ENCODE results near the gene STAC.

STAC gene

DNA sequence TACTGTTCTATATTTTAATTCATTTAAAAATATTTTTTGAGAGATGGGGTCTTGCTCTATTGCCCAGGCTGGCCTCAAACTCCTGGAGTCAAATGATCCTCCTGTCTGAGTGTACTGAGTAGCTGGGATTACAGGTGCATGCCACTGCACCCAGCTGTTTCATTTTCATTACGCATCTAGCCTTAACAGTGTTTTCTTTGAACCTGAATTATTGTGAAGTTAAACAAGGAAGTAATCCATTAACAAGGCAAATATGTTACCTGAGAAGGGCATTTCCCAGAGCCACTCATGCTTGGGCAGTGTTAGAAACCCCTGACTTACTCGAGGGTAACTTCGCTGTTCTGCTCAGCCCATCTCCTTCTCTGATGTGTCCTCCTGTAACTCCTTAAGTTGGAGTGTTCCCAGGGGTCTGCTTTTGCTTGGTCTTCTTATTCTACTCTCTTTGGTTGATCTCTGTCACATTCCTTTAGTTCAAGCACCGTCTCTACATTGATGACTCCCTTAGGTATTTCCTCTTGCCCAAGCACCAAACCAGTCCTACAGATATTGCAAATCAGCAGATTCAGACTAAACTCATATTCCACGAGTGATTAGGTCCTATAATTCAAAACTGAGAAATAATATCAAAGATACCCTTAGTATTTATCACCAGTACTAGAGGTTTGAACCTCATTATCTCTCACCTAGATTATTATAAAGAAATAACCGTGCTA lies 107.9 kb downstream of the STAC start:
- H3K9me3 Mint-ChIP-seq = no peaks in the 10 kb centered on the region

DNA sequence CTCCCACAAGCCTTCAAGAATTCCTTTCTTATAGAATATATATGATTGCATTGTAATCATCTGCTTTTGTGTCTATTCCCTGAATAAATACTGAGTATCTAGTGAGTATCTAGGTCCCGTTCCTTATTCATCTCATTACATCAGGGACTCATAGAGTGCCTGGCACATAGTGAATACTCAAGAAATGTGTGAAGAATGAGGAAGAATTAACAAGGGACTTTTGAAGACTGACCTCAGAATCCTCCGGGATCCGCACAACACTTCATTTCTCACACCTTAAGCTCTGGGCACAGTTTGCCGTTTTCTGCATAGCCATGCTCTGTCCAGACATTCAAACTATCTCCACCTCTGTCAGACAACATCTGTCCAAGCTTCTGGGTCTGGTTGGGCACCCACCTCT lies 108.8 kb downstream of the STAC start:
- Mint-ChIP-seq H3K27ac (peak overlapping the region in 1 of 3 experiments; percentile 13), H3K9me3 (no peaks in the 10 kb centered on the region), H3K4me3 (no peak overlapping the region), H3K36me3 (ENCODE audit: low read depth) (no peaks in the 10 kb centered on the region), H3K4me1 (no peaks in the 10 kb centered on the region), H3K27me3 (ENCODE audit: low read depth) (no peaks in the 10 kb centered on the region)
- TF ChIP-seq, protein P1, sequence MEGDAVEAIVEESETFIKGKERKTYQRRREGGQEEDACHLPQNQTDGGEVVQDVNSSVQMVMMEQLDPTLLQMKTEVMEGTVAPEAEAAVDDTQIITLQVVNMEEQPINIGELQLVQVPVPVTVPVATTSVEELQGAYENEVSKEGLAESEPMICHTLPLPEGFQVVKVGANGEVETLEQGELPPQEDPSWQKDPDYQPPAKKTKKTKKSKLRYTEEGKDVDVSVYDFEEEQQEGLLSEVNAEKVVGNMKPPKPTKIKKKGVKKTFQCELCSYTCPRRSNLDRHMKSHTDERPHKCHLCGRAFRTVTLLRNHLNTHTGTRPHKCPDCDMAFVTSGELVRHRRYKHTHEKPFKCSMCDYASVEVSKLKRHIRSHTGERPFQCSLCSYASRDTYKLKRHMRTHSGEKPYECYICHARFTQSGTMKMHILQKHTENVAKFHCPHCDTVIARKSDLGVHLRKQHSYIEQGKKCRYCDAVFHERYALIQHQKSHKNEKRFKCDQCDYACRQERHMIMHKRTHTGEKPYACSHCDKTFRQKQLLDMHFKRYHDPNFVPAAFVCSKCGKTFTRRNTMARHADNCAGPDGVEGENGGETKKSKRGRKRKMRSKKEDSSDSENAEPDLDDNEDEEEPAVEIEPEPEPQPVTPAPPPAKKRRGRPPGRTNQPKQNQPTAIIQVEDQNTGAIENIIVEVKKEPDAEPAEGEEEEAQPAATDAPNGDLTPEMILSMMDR (IDR thresholded peaks at IDR 0.05; ENCODE audit: unreplicated experiment in 3 of 3) = no peak

More for the DNA sequence above, 107.9 kb downstream of the STAC start:
- Mint-ChIP-seq H3K36me3 (ENCODE audit: low read depth) (no peaks in the 10 kb centered on the region), H3K4me1 (no peaks in the 10 kb centered on the region), H3K27ac (peak overlapping the region in 1 of 3 experiments; percentile 2), H3K4me3 (no peak overlapping the region), H3K27me3 (ENCODE audit: low read depth) (peaks cover 4% of the 10 kb centered on the region)
- TF ChIP-seq, protein P1 (IDR thresholded peaks at IDR 0.05; ENCODE audit: unreplicated experiment in 3 of 3) = no peak

DNA sequence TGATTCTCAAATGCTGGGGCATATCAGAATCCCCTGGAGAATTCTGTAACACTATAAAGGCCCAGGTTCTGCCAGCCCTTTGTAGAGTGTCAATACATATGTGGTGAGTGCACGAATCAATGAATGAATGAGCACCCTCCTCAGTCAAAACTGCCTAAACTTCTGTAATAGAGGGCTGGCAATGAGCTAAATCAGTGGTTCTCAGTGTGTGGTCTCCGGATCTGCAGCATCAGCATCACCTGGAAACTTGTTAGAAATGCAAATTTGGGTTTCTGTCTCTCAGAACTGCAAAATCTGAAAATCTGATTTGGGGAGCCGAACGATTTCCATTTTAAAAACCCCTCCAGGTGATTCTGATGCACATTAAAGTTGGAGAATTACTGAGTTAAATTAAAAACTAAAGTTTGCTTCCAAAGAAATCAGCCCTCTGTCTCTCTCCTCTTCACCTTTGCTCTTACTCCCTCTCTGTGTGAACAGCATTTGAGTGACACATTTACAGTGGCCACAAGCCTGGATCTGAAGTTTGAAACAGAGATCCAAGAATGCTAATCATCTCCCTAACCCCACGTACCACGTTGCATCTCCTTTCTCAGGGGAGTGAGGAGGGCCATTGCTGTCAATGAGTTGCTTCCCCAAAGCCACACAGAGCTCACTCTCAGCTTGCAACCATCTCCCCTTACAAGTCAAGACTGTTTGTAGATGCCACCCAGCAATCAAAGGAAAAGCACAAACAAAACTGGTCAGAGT lies 109.5 kb downstream of the STAC start:
- Mint-ChIP-seq H3K4me3 (no peak overlapping the region), H3K27me3 (ENCODE audit: low read depth) (no peaks in the 10 kb centered on the region), H3K9me3 (no peaks in the 10 kb centered on the region), H3K27ac (peak overlapping the region in 1 of 3 experiments; percentile 26), H3K36me3 (ENCODE audit: low read depth) (no peaks in the 10 kb centered on the region), H3K4me1 (peaks cover 7% of the 10 kb centered on the region)
- TF ChIP-seq, protein P1 (IDR thresholded peaks at IDR 0.05; ENCODE audit: unreplicated experiment in 3 of 3) = no peak

DNA sequence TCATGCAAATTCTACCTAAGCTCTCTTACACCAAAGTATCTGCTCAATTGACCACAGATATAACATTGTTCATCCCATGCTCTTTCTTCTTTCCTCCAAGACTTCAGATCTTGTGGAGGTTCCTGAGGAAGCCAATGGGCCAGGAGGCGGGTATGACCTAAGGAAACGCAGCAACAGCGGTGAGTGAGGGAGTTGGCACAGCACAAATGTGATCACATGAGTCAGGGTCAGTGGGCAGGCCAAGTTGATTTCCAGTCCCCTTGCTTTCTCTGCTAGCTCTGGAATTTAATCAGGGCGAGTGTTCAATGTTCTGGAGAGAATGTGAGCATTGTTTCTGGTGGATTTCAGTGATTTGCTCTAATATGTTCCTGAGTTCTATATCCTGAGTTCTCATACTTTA lies 112.7 kb downstream of the STAC start:
- Mint-ChIP-seq H3K4me1 (peaks cover 31% of the 10 kb centered on the region), H3K27me3 (ENCODE audit: low read depth) (no peaks in the 10 kb centered on the region), H3K9me3 (no peaks in the 10 kb centered on the region), H3K36me3 (ENCODE audit: low read depth) (no peaks in the 10 kb centered on the region), H3K27ac (peak overlapping the region in 2 of 3 experiments; percentile 39 to 51), H3K4me3 (no peak overlapping the region)
- TF ChIP-seq, protein P1 (IDR thresholded peaks at IDR 0.05; ENCODE audit: unreplicated experiment in 3 of 3) = no peak

DNA sequence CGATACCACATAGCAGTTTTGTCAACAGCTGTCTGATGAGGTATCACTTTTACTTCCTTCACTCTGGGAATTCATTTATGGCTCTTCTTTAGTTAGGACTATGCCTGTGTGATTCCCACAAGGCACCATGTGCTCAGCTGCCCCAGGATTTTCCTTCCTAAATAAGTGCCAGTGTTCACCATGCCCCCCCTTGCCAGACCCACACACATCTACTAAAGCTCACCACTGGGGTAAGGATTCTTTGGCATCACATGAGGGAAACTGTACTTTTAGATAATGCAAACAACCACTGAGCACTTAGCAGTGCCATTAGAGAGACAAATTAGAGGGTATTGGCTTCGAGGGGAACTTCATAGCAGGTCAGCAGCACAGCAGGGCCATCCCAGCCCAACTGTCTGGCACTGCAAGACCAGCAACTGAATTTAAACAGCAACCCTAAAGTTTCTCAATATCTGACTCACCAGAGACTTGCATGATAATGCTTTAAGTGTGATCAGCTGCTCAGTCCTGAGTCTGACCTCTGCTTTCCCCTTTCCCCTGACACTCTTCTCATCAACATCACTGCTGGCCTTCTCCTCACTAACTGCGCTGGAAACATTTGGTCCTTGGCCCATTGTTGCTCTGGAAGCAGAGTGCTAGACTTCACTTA lies 114.3 kb downstream of the STAC start:
- no peaks in the 10 kb centered on the region for H3K36me3 Mint-ChIP-seq (ENCODE audit: low read depth)
- H3K4me1 Mint-ChIP-seq = peaks cover 31% of the 10 kb centered on the region
- peak overlapping the region in 1 of 3 experiments; percentile 29 for H3K27ac Mint-ChIP-seq
- H3K27me3 Mint-ChIP-seq (ENCODE audit: low read depth) = no peaks in the 10 kb centered on the region
- no peak overlapping the region for H3K4me3 Mint-ChIP-seq
- no peaks in the 10 kb centered on the region for H3K9me3 Mint-ChIP-seq
- TF ChIP-seq, protein P1 (IDR thresholded peaks at IDR 0.05; ENCODE audit: unreplicated experiment in 3 of 3) = no peak
